Measurements from ENCODE around the gene NUP62CL.
A peak's percentile ranks its signal among the peaks of the same experiment; 100 is the strongest.

NUP62CL gene

GRCh38 chrX:107205770-107206696 is at the start of gene NUP62CL, which contains the start of gene DNAAF6:
Gene NUP62CL (minus strand): TSS chrX:107206433. CDS start chrX:107175146, 31,287 bp downstream.
Gene DNAAF6 (plus strand): TSS chrX:107206611. CDS start chrX:107212876, 6,265 bp downstream.
- Histone ChIP-seq H3K4me1 (ENCODE audit: control insufficient read depth, insufficient read depth, low read length) (no peaks in the 10 kb centered on the region), H3K9ac (ENCODE audit: low read length in 2 of 2) (peak within 1 kb of the TSS in 1 of 2 donors; percentile 22), H3K9me3 (ENCODE audit: control insufficient read depth in 2 of 2, low read length in 2 of 2) (no peaks in the 10 kb centered on the region), H3K36me3 (ENCODE audit: control insufficient read depth in 2 of 2, insufficient read depth in 2 of 2, low read length in 2 of 2) (no peaks in the 10 kb centered on the region), H3K27ac (ENCODE audit: low read length) (no peak within 1 kb of the TSS), H3K4me3 (ENCODE audit: low read length in 2 of 2) (peak within 1 kb of the TSS; percentile 55 to 70), H3K27me3 (ENCODE audit: control insufficient read depth in 1 of 2, insufficient read depth in 2 of 2, low read length in 2 of 2) (peaks cover 0 to 21% of the 10 kb centered on the region in 2 donors)

GRCh38 chrX:107228486-107228819 is 22.2 kb upstream of the NUP62CL start:
- Histone ChIP-seq H3K27ac (ENCODE audit: low read length) (no peak overlapping the region), H3K36me3 (ENCODE audit: control insufficient read depth in 2 of 2, insufficient read depth in 2 of 2, low read length in 2 of 2) (no peaks in the 10 kb centered on the region), H3K27me3 (ENCODE audit: control insufficient read depth in 1 of 2, insufficient read depth in 2 of 2, low read length in 2 of 2) (no peaks in the 10 kb centered on the region), H3K4me1 (ENCODE audit: control insufficient read depth, insufficient read depth, low read length) (no peaks in the 10 kb centered on the region), H3K9ac (ENCODE audit: low read length in 2 of 2) (no peak overlapping the region), H3K4me3 (ENCODE audit: low read length in 2 of 2) (no peak overlapping the region), H3K9me3 (ENCODE audit: control insufficient read depth in 2 of 2, low read length in 2 of 2) (no peaks in the 10 kb centered on the region)

GRCh38 chrX:107227780-107228485 is 21.7 kb upstream of the NUP62CL start:
- H3K27me3 ChIP-seq (ENCODE audit: control insufficient read depth in 1 of 2, insufficient read depth in 2 of 2, low read length in 2 of 2): no peaks in the 10 kb centered on the region
- H3K9me3 ChIP-seq (ENCODE audit: control insufficient read depth in 2 of 2, low read length in 2 of 2): no peaks in the 10 kb centered on the region
- H3K36me3 ChIP-seq (ENCODE audit: control insufficient read depth in 2 of 2, insufficient read depth in 2 of 2, low read length in 2 of 2): no peaks in the 10 kb centered on the region

GRCh38 chrX:107226757-107227156 is 20.5 kb upstream of the NUP62CL start:
- Histone ChIP-seq H3K9ac (ENCODE audit: low read length in 2 of 2) (no peak overlapping the region), H3K4me3 (ENCODE audit: low read length in 2 of 2) (no peak overlapping the region), H3K36me3 (ENCODE audit: control insufficient read depth in 2 of 2, insufficient read depth in 2 of 2, low read length in 2 of 2) (no peaks in the 10 kb centered on the region), H3K27ac (ENCODE audit: low read length) (no peak overlapping the region), H3K9me3 (ENCODE audit: control insufficient read depth in 2 of 2, low read length in 2 of 2) (no peaks in the 10 kb centered on the region), H3K4me1 (ENCODE audit: control insufficient read depth, insufficient read depth, low read length) (no peaks in the 10 kb centered on the region), H3K27me3 (ENCODE audit: control insufficient read depth in 1 of 2, insufficient read depth in 2 of 2, low read length in 2 of 2) (no peaks in the 10 kb centered on the region)

More at GRCh38 chrX:107227780-107228485, 21.7 kb upstream of the NUP62CL start:
- Histone ChIP-seq H3K27ac (ENCODE audit: low read length) (no peak overlapping the region), H3K9ac (ENCODE audit: low read length in 2 of 2) (no peak overlapping the region), H3K4me3 (ENCODE audit: low read length in 2 of 2) (no peak overlapping the region), H3K4me1 (ENCODE audit: control insufficient read depth, insufficient read depth, low read length) (no peaks in the 10 kb centered on the region)

GRCh38 chrX:107213477-107213876 is 7.2 kb upstream of the NUP62CL start:
- Histone ChIP-seq H3K27ac (ENCODE audit: low read length) (no peak overlapping the region), H3K36me3 (ENCODE audit: control insufficient read depth in 2 of 2, insufficient read depth in 2 of 2, low read length in 2 of 2) (no peaks in the 10 kb centered on the region), H3K27me3 (ENCODE audit: control insufficient read depth in 1 of 2, insufficient read depth in 2 of 2, low read length in 2 of 2) (peaks cover 0 to 7% of the 10 kb centered on the region in 2 donors), H3K4me3 (ENCODE audit: low read length in 2 of 2) (no peak overlapping the region), H3K9me3 (ENCODE audit: control insufficient read depth in 2 of 2, low read length in 2 of 2) (no peaks in the 10 kb centered on the region), H3K9ac (ENCODE audit: low read length in 2 of 2) (no peak overlapping the region), H3K4me1 (ENCODE audit: control insufficient read depth, insufficient read depth, low read length) (no peaks in the 10 kb centered on the region)

- no peaks in the 10 kb centered on the region for H3K36me3 ChIP-seq (ENCODE audit: control insufficient read depth in 2 of 2, insufficient read depth in 2 of 2, low read length in 2 of 2)
- no peaks in the 10 kb centered on the region for H3K9me3 ChIP-seq (ENCODE audit: control insufficient read depth in 2 of 2, low read length in 2 of 2)
- no peak overlapping the region for H3K27ac ChIP-seq (ENCODE audit: low read length)
These were observed 1.7 kb upstream of the NUP62CL start for GRCh38 chrX:107207943-107208342.

GRCh38 chrX:107207089-107207488 is 856 bp upstream of the NUP62CL start:
- Histone ChIP-seq H3K9ac (ENCODE audit: low read length in 2 of 2) (no peak overlapping the region), H3K27ac (ENCODE audit: low read length) (no peak overlapping the region), H3K27me3 (ENCODE audit: control insufficient read depth in 1 of 2, insufficient read depth in 2 of 2, low read length in 2 of 2) (peaks cover 0 to 24% of the 10 kb centered on the region in 2 donors), H3K9me3 (ENCODE audit: control insufficient read depth in 2 of 2, low read length in 2 of 2) (no peaks in the 10 kb centered on the region), H3K4me3 (ENCODE audit: low read length in 2 of 2) (no peak overlapping the region), H3K4me1 (ENCODE audit: control insufficient read depth, insufficient read depth, low read length) (no peaks in the 10 kb centered on the region), H3K36me3 (ENCODE audit: control insufficient read depth in 2 of 2, insufficient read depth in 2 of 2, low read length in 2 of 2) (no peaks in the 10 kb centered on the region)

More at GRCh38 chrX:107207943-107208342, 1.7 kb upstream of the NUP62CL start:
- H3K4me3 ChIP-seq (ENCODE audit: low read length in 2 of 2): no peak overlapping the region
- peaks cover 0 to 25% of the 10 kb centered on the region in 2 donors for H3K27me3 ChIP-seq (ENCODE audit: control insufficient read depth in 1 of 2, insufficient read depth in 2 of 2, low read length in 2 of 2)
- H3K9ac ChIP-seq (ENCODE audit: low read length in 2 of 2): no peak overlapping the region
- H3K4me1 ChIP-seq (ENCODE audit: control insufficient read depth, insufficient read depth, low read length): no peaks in the 10 kb centered on the region

- Histone ChIP-seq H3K27me3 (ENCODE audit: control insufficient read depth in 1 of 2, insufficient read depth in 2 of 2, low read length in 2 of 2) (peaks cover 0 to 21% of the 10 kb centered on the region in 2 donors), H3K4me1 (ENCODE audit: control insufficient read depth, insufficient read depth, low read length) (no peaks in the 10 kb centered on the region), H3K27ac (ENCODE audit: low read length) (no peak overlapping the region), H3K4me3 (ENCODE audit: low read length in 2 of 2) (peak overlapping the region; percentile 55 to 70), H3K9me3 (ENCODE audit: control insufficient read depth in 2 of 2, low read length in 2 of 2) (no peaks in the 10 kb centered on the region), H3K9ac (ENCODE audit: low read length in 2 of 2) (no peak overlapping the region), H3K36me3 (ENCODE audit: control insufficient read depth in 2 of 2, insufficient read depth in 2 of 2, low read length in 2 of 2) (no peaks in the 10 kb centered on the region)
These were observed 448 bp upstream of the NUP62CL start for GRCh38 chrX:107206697-107207065.

- Histone ChIP-seq H3K36me3 (ENCODE audit: control insufficient read depth in 2 of 2, insufficient read depth in 2 of 2, low read length in 2 of 2) (no peaks in the 10 kb centered on the region), H3K4me3 (ENCODE audit: low read length in 2 of 2) (no peak overlapping the region), H3K9me3 (ENCODE audit: control insufficient read depth in 2 of 2, low read length in 2 of 2) (no peaks in the 10 kb centered on the region), H3K27me3 (ENCODE audit: control insufficient read depth in 1 of 2, insufficient read depth in 2 of 2, low read length in 2 of 2) (peaks cover 0 to 21% of the 10 kb centered on the region in 2 donors), H3K9ac (ENCODE audit: low read length in 2 of 2) (no peak overlapping the region), H3K4me1 (ENCODE audit: control insufficient read depth, insufficient read depth, low read length) (no peaks in the 10 kb centered on the region), H3K27ac (ENCODE audit: low read length) (no peak overlapping the region)
These were observed 2.1 kb downstream of the NUP62CL start for GRCh38 chrX:107204068-107204605.

- H3K4me3 ChIP-seq (ENCODE audit: low read length in 2 of 2): no peak overlapping the region
- H3K9me3 ChIP-seq (ENCODE audit: control insufficient read depth in 2 of 2, low read length in 2 of 2): no peaks in the 10 kb centered on the region
- peaks cover 0 to 4% of the 10 kb centered on the region in 2 donors for H3K27me3 ChIP-seq (ENCODE audit: control insufficient read depth in 1 of 2, insufficient read depth in 2 of 2, low read length in 2 of 2)
- H3K36me3 ChIP-seq (ENCODE audit: control insufficient read depth in 2 of 2, insufficient read depth in 2 of 2, low read length in 2 of 2): no peaks in the 10 kb centered on the region
- H3K4me1 ChIP-seq (ENCODE audit: control insufficient read depth, insufficient read depth, low read length): no peaks in the 10 kb centered on the region
- no peak overlapping the region for H3K9ac ChIP-seq (ENCODE audit: low read length in 2 of 2)
- H3K27ac ChIP-seq (ENCODE audit: low read length): no peak overlapping the region
These were observed 6.7 kb downstream of the NUP62CL start for GRCh38 chrX:107199491-107199890.

All from stomach smooth muscle (tissue), 2 donors.